Hippocampal formation (tissue), 2 donors: ENCODE data around the gene MARVELD1.
A peak's percentile ranks its signal among the peaks of the same experiment; 100 is the strongest.
"Not testable (repeated sequence)": the region's sequence is repeated elsewhere in the genome, so short reads cannot be mapped to it uniquely, and the experiment has no call there.

Experiments
- DNase-seq, 2 donors: peaks; one replicate each; lab custom pipeline; 2025; lab: John Stamatoyannopoulos, UW

Gene MARVELD1

GRCh38 chr10:97713339-97713825 lies at the start of gene MARVELD1:
Gene MARVELD1, plus strand, starts transcription at chr10:97713730. Its CDS starts 147 bp downstream, at chr10:97713877.
- no peak for DNase-seq

- DNase-seq, result no peak
Measured at GRCh38 chr10:97664282-97664850, 49.2 kb upstream of the MARVELD1 start.

- no peak for DNase-seq
Measured at GRCh38 chr10:97666992-97667391, 46.5 kb upstream of the MARVELD1 start.

- no peak for DNase-seq
Measured at GRCh38 chr10:97667463-97667862, 46.1 kb upstream of the MARVELD1 start.

- no peak for DNase-seq
Measured at GRCh38 chr10:97669571-97669970, 44.0 kb upstream of the MARVELD1 start.

GRCh38 chr10:97673736-97674525 lies 39.6 kb upstream of the MARVELD1 start:
- DNase-seq, result peak in 1 of 2 donors; percentile 15

- no peak for DNase-seq
Measured at GRCh38 chr10:97675222-97675621, 38.3 kb upstream of the MARVELD1 start.

- peak in 1 of 2 donors; percentile 9 for DNase-seq
Measured at GRCh38 chr10:97676770-97677581, 36.6 kb upstream of the MARVELD1 start.

GRCh38 chr10:97679594-97679993 lies 33.9 kb upstream of the MARVELD1 start:
- DNase-seq, result no peak

- DNase-seq, result no peak
Measured at GRCh38 chr10:97682042-97682441, 31.5 kb upstream of the MARVELD1 start.

GRCh38 chr10:97683556-97684367 lies 29.8 kb upstream of the MARVELD1 start:
- DNase-seq, result no peak

- not testable (repeated sequence) for DNase-seq
Measured at GRCh38 chr10:97684368-97684713, 29.2 kb upstream of the MARVELD1 start.

- no peak for DNase-seq
Measured at GRCh38 chr10:97684866-97685394, 28.6 kb upstream of the MARVELD1 start.

GRCh38 chr10:97685395-97685958 lies 28.1 kb upstream of the MARVELD1 start:
- DNase-seq, result no peak

GRCh38 chr10:97686301-97686961 lies 27.1 kb upstream of the MARVELD1 start:
- DNase-seq, result no peak

- peak; percentile 91 for DNase-seq
Measured at GRCh38 chr10:97686962-97687784, 26.4 kb upstream of the MARVELD1 start, which contains the start of gene AVPI1. Gene AVPI1, minus strand, starts transcription at chr10:97687241. Its CDS starts 7,336 bp downstream, at chr10:97679905.

GRCh38 chr10:97687785-97688781 lies 25.4 kb upstream of the MARVELD1 start:
- no peak for DNase-seq

- no peak for DNase-seq
Measured at GRCh38 chr10:97689559-97690020, 23.9 kb upstream of the MARVELD1 start.
